B cell (primary cell): ENCODE data around the gene KRT77.

Source experiments
- EZH2 ChIP-seq: IDR thresholded peaks from 2 replicates; pipeline ENCODE4 v1.6.1; 2012; ENCODE audit warnings: borderline replicate concordance, low read depth, mild to moderate bottlenecking, moderate library complexity, low read length; ENCODE audit not compliant: insufficient read depth, poor library complexity, severe bottlenecking
- TF ChIP-seq, protein P1 (sequence below): fragments of 200-600 bp; IDR thresholded peaks from one replicate; pipeline ENCODE4 v1.8.0; 2022; ENCODE audit warnings: antibody characterized with exemption, mild to moderate bottlenecking

DNA sequence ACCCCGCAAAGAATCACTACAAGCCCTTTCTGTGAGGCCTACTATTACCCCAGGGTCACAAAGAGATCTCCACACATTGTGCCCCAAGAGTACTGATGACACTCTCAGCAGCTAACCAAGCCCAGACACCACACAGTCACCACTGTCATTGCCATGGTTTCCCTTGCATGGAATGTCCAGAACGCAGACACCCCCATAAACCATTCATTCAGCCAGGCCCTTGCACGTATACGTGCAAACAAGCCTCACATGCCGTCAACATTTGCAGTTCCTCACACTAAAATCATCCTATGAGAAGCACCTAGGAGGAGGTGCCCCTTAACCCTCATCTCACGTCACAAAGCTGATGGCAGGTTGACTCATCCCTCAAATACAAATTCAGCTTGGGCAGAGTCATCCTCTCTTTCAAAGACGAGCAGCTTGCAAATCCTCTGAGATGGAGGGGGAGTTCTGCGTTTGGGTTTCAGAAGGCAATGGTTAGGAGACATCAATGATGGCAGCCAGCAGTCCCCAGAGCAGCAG lies 17.1 kb upstream of the KRT77 start:
- TF ChIP-seq, protein P1, sequence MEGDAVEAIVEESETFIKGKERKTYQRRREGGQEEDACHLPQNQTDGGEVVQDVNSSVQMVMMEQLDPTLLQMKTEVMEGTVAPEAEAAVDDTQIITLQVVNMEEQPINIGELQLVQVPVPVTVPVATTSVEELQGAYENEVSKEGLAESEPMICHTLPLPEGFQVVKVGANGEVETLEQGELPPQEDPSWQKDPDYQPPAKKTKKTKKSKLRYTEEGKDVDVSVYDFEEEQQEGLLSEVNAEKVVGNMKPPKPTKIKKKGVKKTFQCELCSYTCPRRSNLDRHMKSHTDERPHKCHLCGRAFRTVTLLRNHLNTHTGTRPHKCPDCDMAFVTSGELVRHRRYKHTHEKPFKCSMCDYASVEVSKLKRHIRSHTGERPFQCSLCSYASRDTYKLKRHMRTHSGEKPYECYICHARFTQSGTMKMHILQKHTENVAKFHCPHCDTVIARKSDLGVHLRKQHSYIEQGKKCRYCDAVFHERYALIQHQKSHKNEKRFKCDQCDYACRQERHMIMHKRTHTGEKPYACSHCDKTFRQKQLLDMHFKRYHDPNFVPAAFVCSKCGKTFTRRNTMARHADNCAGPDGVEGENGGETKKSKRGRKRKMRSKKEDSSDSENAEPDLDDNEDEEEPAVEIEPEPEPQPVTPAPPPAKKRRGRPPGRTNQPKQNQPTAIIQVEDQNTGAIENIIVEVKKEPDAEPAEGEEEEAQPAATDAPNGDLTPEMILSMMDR = no peak
- TF ChIP-seq EZH2 = no peak
